Chondrocyte (in vitro differentiated cells): ENCODE results near the gene PAX8. TPM values are rescaled to one million over a fixed set of nuclear protein-coding genes. Genes with fewer than 3 reads are reported as not detected.
"Not testable (repeated sequence)": the region's sequence is repeated elsewhere in the genome, so short reads cannot be mapped to it uniquely, and the experiment has no call there.

Experiments
- DNase-seq: peaks from one replicate; pipeline ENCODE4 v3.0.0; 2021; ENCODE audit warnings: mixed read lengths, low spot score
- H3K27ac Mint-ChIP-seq: one replicate; pipeline ENCODE4 v1.8.0; 2021; ENCODE audit warnings: mild to moderate bottlenecking, moderate library complexity, mixed read lengths; ENCODE audit not compliant: unreplicated experiment
- H3K27me3 Mint-ChIP-seq: 2 replicates; pipeline ENCODE4 v1.8.0; 2021; ENCODE audit warnings: low read depth, mixed read lengths
- H3K36me3 Mint-ChIP-seq: 2 replicates; pipeline ENCODE4 v1.8.0; 2021; ENCODE audit warnings: low read depth, mixed read lengths
- H3K4me1 Mint-ChIP-seq: 2 replicates; pipeline ENCODE4 v1.8.0; 2021; ENCODE audit warnings: low read depth, mild to moderate bottlenecking, mixed read lengths
- H3K4me3 Mint-ChIP-seq: one replicate; pipeline ENCODE4 v1.8.0; 2021; ENCODE audit warnings: mild to moderate bottlenecking, moderate library complexity, mixed read lengths; ENCODE audit not compliant: unreplicated experiment
- H3K9me3 Mint-ChIP-seq: 2 replicates; pipeline ENCODE4 v1.8.0; 2021; ENCODE audit warnings: low read depth, mixed read lengths
- total RNA-seq: library from RNA; stranded (reverse); gene quantifications from 3 replicates; pipeline ENCODE4 v1.2.1, GENCODE V29; 2021
- TF ChIP-seq, protein P1 (sequence below): fragments of 200-600 bp; sonication (generic); IDR thresholded peaks from 2 replicates; pipeline ENCODE4 v1.5.0; 2021; ENCODE audit warnings: antibody characterized with exemption, mild to moderate bottlenecking, moderate library complexity

PAX8 gene
- total RNA-seq, 1 donor from 2014 or later, result not detected

GRCh38 chr2:113291191-113291590, 12.5 kb upstream of the PAX8 start:
- H3K4me3 Mint-ChIP-seq, result no peak overlapping the region
- TF ChIP-seq, protein P1, sequence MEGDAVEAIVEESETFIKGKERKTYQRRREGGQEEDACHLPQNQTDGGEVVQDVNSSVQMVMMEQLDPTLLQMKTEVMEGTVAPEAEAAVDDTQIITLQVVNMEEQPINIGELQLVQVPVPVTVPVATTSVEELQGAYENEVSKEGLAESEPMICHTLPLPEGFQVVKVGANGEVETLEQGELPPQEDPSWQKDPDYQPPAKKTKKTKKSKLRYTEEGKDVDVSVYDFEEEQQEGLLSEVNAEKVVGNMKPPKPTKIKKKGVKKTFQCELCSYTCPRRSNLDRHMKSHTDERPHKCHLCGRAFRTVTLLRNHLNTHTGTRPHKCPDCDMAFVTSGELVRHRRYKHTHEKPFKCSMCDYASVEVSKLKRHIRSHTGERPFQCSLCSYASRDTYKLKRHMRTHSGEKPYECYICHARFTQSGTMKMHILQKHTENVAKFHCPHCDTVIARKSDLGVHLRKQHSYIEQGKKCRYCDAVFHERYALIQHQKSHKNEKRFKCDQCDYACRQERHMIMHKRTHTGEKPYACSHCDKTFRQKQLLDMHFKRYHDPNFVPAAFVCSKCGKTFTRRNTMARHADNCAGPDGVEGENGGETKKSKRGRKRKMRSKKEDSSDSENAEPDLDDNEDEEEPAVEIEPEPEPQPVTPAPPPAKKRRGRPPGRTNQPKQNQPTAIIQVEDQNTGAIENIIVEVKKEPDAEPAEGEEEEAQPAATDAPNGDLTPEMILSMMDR, result no peak
- no peaks in the 10 kb centered on the region for H3K4me1 Mint-ChIP-seq
- no peaks in the 10 kb centered on the region for H3K9me3 Mint-ChIP-seq
- no peak for DNase-seq
- H3K27ac Mint-ChIP-seq, result no peak overlapping the region
- H3K36me3 Mint-ChIP-seq, result peaks cover 1% of the 10 kb centered on the region
- H3K27me3 Mint-ChIP-seq, result peaks cover 18% of the 10 kb centered on the region

- Mint-ChIP-seq H3K4me1 (peaks cover 24% of the 10 kb centered on the region), H3K27me3 (peaks cover 12% of the 10 kb centered on the region)
- H3K9me3 Mint-ChIP-seq, H3K36me3 Mint-ChIP-seq, H3K4me3 Mint-ChIP-seq, DNase-seq, H3K27ac Mint-ChIP-seq: not testable (repeated sequence)
These were observed 10.0 kb upstream of the PAX8 start for GRCh38 chr2:113288674-113289149.

GRCh38 chr2:113288117-113288673, 9.5 kb upstream of the PAX8 start:
- H3K4me3 Mint-ChIP-seq, H3K9me3 Mint-ChIP-seq, H3K36me3 Mint-ChIP-seq, H3K27ac Mint-ChIP-seq, DNase-seq: not testable (repeated sequence)
- peaks cover 12% of the 10 kb centered on the region for H3K27me3 Mint-ChIP-seq
- peaks cover 29% of the 10 kb centered on the region for H3K4me1 Mint-ChIP-seq

DNA sequence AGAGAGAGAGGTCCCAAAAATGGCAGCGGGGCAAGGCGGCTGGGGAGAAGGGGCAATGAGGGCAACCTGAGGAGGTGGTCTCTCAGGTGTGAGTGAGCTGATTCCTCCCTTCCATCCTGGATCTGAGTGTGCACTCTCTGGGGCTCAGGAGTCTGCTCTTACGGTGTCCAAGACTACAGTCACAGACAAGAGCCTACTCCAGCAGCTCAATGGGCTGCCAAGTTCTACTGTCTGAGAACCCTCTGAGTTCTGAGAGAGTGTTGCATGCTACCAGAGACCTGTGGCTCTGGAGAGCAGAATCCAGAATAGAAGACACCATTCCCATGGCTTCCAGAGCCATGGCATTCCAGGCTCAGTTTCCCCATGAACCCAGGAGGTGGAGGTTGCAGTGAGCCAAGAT, 7.1 kb upstream of the PAX8 start:
- Mint-ChIP-seq H3K4me3 (no peak overlapping the region), H3K4me1 (peaks cover 46% of the 10 kb centered on the region), H3K27me3 (no peaks in the 10 kb centered on the region), H3K27ac (peak overlapping the region; percentile 99), H3K36me3 (no peaks in the 10 kb centered on the region), H3K9me3 (no peaks in the 10 kb centered on the region)
- DNase-seq, result no peak
- TF ChIP-seq, protein P1, result no peak

- H3K27me3 Mint-ChIP-seq, H3K9me3 Mint-ChIP-seq, DNase-seq, H3K36me3 Mint-ChIP-seq, H3K4me3 Mint-ChIP-seq: not testable (repeated sequence)
- H3K27ac Mint-ChIP-seq, result peak overlapping the region; percentile 99
- peaks cover 46% of the 10 kb centered on the region for H3K4me1 Mint-ChIP-seq
These were observed 6.3 kb upstream of the PAX8 start for GRCh38 chr2:113284999-113285398.

DNA sequence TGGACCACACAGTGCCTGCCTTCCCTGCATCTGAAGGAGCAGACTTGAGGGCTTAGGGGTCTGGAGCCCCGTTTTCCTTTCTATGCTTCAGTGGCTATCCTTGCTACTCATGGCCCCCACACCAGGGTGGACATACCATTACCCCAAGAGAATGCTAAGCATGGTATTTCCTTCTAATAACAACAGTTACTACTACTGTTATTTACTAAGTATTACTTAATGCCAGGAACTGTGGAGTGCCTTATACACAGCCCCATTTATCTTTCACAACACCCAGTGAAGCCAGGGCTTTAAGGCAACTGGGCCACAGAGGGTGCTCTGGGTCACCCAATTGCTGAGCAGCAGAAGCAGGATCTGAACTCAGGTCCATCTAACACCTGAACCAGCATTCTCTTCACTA, 5.8 kb upstream of the PAX8 start:
- DNase-seq, result no peak
- H3K36me3 Mint-ChIP-seq, result no peaks in the 10 kb centered on the region
- no peaks in the 10 kb centered on the region for H3K27me3 Mint-ChIP-seq
- TF ChIP-seq, protein P1, result no peak
- peaks cover 46% of the 10 kb centered on the region for H3K4me1 Mint-ChIP-seq
- no peaks in the 10 kb centered on the region for H3K9me3 Mint-ChIP-seq
- H3K27ac Mint-ChIP-seq, result peak overlapping the region; percentile 99
- no peak overlapping the region for H3K4me3 Mint-ChIP-seq

DNA sequence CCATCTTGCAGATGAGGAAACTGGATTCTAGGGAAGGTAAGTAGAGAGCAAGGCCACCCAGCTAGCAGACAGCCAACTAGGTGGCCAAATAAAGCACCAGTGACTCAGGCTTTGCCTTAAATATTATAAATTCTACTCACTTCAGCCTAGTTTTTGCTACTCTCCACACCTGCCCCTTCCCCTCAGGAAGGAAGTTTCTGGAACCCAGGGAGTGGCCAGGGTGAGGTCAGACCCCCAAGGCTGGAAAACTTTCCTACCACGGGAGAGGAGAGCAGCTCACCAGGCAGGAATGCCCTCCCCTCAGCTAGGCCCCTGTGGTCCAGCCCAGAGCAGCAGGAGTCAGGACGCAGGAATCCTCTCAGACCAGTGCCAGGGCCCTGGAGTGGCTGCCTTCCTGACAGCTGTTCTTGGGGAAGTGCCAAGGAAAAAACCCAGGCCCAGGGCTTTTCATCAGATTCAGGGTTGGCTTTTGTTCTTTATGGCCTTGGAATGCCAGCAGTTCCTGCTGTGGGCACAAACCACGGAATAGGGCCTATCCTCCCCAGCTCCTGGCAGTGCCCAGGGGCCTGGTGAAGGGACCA, 5.1 kb upstream of the PAX8 start:
- Mint-ChIP-seq H3K27me3 (no peaks in the 10 kb centered on the region), H3K36me3 (no peaks in the 10 kb centered on the region), H3K27ac (peak overlapping the region; percentile 99), H3K4me3 (no peak overlapping the region), H3K4me1 (peaks cover 46% of the 10 kb centered on the region), H3K9me3 (no peaks in the 10 kb centered on the region)
- DNase-seq, result no peak
- TF ChIP-seq, protein P1, result no peak
